Activated T-cell treated with anti-CD3 and anti-CD28 coated beads, Interleukin-2, amount 50 U/mL, for 48 hours (primary cell): Measurements from ENCODE around the gene USP21.
A peak's percentile ranks its signal among the peaks of the same experiment; 100 is the strongest.
"Not testable (repeated sequence)": the region's sequence is repeated elsewhere in the genome, so short reads cannot be mapped to it uniquely, and the experiment has no call there.

Source experiments
- DNase-seq, 2 experiments: peaks; one replicate each; pipeline ENCODE4 v3.0.0-alpha.2; 2020

Gene USP21

GRCh38 chr1:161159087-161159912 is at the start of gene USP21:
USP21 (plus strand) TSS chr1:161159500; CDS start chr1:161160641, 1,141 bp downstream.
- DNase-seq = peak; percentile 95

DNA sequence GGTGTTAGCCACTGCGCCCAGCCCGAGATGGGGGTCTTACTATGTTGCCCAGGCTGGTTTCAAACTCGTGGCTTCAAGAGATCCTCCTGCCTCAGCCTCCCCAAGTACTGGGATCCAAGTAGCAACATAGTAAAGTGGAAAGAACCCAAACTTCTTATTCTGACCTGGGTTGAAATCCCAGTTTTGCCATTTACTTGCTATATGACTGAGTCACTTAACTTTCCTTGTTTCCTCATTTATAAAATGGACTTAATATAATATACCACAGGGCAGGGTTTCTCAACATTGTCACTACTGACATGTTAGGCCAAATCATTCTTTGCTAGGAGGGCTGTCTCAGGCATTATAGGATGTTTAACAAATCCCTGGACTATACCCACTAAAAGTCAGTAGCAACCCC is 48.2 kb upstream of the USP21 start:
- DNase-seq = no peak

GRCh38 chr1:161111527-161111926 is 47.8 kb upstream of the USP21 start:
- no peak for DNase-seq

GRCh38 chr1:161113915-161114314 is 45.4 kb upstream of the USP21 start:
- DNase-seq = no peak

- no peak for DNase-seq
These were observed 44.7 kb upstream of the USP21 start for GRCh38 chr1:161114556-161114955.

DNA sequence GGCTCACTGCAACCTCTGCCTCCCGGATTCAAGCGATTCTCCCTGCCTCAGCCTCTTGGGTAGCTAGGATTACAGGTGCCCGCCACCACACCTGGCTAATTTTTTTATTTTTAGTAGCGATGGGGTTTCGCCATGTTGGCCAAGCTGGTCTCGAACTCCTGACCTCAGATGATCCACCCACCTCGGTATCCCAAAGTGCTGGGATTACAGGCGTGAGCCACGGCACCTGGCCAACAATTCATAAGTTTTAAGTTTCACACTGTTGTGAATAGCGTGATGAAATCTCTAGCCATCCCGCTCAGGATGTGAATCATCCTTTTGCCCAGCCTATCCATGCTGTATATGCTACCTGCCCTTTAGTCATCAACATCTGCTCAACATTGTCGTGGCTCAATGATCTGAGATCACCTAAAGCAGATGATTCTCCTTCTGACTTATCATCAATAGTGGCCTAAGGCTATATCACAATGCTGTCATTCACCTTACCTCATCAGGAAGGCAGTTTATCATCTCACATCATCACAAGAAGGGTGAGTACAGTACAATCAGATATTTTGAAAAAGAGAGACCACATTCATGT is 44.1 kb upstream of the USP21 start:
- DNase-seq = peak; percentile 63 to 66

DNA sequence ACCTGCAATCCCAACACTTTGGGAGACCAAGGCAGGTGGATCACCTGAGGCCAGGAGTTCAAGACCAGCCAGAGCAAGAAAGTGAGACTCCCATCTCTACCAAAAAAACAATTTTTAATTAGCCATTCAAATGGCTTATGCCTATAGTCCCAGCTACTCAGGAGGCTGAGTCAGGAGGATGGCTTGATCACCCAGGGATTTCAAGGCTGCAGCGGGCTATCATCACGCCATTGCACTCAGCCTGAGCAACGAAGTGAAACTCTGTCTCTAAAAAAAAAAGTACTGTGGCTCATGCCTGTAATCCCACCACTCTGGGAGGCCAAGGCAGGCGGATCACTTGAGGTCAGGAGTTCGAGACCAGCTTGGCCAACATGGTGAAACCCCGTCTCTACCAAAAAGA is 43.3 kb upstream of the USP21 start:
- DNase-seq = not testable (repeated sequence)

DNA sequence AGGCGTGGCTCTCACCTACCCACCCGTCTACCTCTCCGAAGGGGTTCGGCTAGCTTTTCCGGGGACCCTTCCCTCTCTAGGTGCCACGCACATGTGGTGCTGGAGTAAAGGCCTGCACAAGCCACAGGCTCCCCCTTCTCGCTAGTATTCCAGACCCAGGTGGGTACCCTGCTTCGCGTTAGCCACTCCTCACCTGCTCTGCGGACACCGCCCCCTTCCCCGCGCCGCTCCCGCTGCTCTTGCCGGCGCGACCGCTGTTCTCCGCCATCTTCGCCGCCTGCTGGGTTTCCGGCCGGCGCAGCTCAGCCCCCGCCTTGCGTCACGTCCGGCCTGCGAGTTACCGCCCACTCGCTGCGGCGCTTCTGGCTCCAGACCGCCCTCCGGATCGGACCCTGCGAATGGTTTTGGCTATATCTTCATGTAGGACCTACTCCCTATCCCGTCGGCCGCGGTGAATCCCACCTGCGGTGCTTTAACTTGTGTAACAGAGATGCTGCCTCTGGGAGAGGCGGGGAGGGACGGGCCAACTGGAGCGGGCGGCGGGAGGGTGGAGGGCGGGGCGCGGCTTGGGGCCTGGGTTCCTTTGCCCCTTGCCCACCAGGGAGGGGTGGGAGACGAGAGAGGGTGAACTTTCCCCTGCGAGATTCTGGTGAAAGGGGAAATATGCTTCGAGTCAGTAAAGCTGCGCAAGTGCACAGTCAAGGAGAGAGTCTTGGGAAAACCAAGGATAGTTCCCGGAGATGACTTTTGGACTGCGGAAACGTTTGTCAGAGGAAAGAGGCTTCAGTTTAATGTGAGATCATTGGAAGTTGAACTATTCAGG is 41.3 kb upstream of the USP21 start, which contains the start of the genes NIT1 and PFDN2:
Gene NIT1 (plus strand): TSS at position 347 of the 823 bp plus-strand sequence. CDS start 72 bp downstream, at position 419.
Gene PFDN2 (minus strand): TSS at position 279 of the 823 bp plus-strand sequence. CDS start 11 bp downstream, at position 268.
- DNase-seq = peak; percentile 90 to 93

GRCh38 chr1:161119092-161119903 is 40.0 kb upstream of the USP21 start:
- DNase-seq = peak; percentile 67 to 74

DNA sequence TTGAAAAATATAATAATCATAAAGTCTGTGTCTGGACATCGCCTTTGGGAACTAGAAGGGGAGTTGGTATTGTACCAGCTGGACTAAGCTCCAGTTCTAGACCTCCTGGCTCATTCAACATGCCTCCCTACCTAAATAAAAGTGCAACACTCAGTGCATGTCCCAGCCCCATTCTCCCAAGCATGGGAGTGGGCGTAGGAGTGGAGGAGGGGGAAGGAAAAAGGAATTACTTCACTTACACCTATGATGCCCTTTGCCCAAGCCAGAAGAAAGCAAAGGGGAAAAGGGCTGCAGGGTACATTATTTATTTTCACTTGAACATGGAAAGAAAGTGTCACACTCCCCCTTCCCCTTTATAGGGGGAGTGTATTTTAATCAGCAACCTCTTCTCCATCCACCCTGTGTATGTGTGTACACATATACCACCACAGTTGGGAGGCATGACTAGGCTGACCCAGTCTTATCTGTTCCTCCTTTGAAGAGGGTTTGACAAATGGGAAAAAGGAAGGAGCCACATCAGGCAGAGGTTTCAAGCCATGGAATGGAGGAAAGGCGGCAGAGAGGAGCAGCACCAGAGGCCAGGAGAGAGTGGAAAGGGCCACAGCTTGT is 38.2 kb upstream of the USP21 start:
- no peak for DNase-seq

GRCh38 chr1:161121834-161122233 is 37.5 kb upstream of the USP21 start:
- no peak for DNase-seq

- no peak for DNase-seq
These were observed 36.3 kb upstream of the USP21 start for GRCh38 chr1:161122967-161123366.

- DNase-seq = no peak
These were observed 31.7 kb upstream of the USP21 start for GRCh38 chr1:161127649-161128048.

DNA sequence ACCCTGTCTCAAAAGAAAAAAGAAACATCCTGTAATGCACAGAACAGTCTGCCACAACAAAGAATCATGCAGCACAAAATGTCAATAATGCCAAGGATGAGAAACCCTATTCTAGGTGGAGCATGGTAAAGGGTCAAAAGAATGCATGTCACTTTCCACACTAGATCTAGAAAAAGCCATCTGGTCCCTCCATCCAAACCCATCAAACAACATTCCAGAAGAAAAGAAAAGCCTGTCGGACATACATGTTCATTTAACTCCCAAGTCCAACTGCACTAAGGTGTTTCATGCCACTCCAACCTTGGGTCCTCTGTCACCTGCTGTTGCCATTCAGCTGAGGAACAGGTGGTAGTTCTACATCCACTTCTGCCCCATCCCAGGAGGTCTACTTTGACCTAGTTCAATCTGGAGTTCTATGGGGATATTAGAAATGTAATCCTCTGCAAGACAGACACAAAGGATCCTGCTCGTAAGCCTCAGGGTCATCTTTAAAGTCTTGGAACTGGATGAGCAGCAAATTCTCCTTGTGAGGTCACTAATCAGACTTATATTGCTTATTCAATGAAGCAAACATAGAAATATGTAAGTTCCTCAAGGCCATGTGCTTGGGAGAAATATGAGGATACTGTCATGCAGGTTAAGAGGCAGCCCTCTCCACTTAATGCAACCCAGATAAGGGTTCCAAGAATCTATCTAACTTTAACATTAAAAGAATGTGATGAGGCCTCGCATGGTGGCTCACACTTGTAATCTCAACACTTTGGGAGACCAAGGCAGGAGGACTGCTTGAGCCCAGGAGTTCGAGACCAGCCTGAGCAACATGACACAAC is 30.5 kb upstream of the USP21 start:
- DNase-seq = no peak

DNA sequence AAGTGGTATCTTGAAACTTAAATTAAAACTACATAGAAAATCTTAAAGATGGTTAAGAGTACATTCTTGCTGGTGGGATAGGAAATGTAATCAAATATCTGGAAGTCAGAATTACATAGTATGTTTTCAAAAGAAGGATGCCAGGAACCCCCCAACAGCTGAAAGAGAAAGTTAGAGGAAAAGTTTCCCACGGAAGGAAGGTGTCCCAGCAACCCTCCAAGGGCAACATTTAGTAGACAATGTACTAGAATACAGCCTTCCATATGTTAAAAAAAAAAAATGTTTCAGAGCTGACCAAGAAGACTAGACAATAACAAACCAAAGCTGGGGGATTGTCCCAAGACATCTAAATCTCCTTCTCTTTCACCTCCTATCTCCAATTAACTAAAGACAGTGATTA is 29.0 kb upstream of the USP21 start:
- no peak for DNase-seq

DNA sequence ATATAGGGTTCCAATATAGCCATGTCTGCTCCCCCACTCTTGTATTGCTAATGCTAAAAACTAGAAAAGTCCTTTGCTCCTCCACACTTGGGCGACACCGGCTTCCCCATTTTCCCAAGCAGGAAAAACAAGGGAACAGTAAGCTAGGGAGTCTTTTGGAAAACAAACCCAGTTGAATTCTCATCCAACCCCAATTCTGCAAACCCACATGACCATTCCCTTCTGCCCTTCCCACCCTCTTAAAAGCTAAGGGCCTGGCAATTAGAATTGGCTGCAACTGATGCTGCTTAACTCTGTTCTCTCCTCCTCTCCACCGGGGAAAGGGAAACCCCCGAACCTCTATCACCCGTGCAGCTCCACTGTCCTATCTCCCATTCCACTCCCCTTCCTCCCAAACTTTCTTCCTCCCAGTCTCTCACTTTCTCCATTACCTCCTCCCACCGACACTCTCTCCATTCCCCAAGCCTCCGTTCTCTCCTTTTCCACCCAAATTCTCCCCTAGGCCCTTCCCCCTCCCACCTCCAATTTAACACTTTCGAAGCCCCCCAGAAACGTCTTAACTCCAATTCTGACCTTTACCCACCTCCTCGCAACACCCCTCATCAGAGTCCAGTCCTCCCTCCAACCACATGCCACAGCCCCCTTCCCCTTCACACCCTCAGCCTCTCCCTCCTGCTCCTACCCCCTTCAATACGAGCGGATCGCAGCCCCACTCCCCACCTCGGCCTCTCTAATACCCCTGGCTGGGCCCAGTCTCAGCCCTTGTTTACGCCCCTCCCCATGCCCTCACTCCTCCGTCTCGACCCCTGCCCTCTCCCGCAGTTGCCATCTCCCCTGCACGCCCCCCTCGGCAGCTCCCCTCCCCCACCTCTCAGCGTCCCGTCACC is 27.5 kb upstream of the USP21 start:
- DNase-seq = no peak

GRCh38 chr1:161132410-161133219 is 26.7 kb upstream of the USP21 start, which contains the start of gene DEDD:
DEDD (minus strand) TSS chr1:161132667; CDS start chr1:161124462, 8,205 bp downstream.
- DNase-seq = peak; percentile 91 to 93

- no peak for DNase-seq
These were observed 26.0 kb upstream of the USP21 start for GRCh38 chr1:161133220-161133740.

- DNase-seq = no peak
These were observed 21.4 kb upstream of the USP21 start for GRCh38 chr1:161137881-161138280.
